GM19238 (cell line): ENCODE measurements around the gene TMEM150B.
A peak's percentile ranks its signal among the peaks of the same experiment; 100 is the strongest.

Experiments
- DNase-seq: peaks from one replicate; pipeline ENCODE4 v3.0.0; 2011; ENCODE audit warnings: low spot score; ENCODE audit not compliant: insufficient read length

The TMEM150B gene

DNA sequence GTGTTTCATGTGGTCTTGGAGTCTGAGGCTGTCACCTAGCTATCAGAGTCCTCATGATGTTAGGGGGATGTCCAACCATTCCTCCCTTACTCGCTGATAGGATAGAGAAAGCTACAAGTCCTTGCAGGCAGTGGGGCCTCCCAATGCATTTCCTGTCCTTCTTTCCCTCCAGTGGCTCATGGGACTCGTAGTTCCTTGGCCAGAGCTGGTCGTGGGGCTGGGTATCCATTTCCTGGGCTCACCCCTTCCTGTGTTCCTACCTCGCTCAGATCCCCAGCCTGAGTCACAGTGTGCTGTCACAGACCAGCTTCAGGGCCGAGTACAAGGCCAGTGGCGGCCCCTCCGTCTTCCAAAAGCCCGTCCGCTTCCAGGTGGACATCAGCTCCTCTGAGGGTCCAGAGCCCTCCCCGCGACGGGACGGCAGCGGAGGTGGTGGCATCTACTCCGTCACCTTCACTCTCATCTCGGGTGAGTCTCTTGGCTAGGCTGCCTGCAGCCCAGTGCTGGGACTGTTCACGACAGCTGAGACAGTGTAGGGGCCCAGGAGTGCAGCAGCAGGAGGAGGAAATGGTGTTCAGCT, 19.1 kb downstream of the TMEM150B start:
- no peak for DNase-seq

DNA sequence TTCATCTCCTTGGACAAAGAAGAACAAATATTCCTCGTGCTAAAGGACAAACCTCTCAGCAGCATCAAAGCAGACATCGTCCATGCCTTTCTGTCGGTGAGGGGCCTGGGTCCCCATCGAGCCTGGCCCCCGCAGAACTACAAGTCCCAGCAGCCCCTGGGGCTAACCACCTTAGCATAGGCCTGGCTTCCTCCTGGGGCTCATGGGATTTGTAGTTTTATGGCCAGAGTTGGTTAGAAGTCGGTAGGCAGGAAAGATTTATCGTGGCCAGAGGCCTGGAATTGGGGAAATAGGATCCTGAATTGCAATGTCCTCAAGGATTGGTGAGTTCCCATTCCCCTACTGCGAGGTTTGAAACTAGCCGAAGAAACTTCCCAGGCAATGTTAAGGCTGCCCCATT, 19.6 kb downstream of the TMEM150B start:
- peak; percentile 55 for DNase-seq

GRCh38 chr19:55304980-55305379, 20.2 kb downstream of the TMEM150B start:
- DNase-seq, result no peak

- DNase-seq, result peak; percentile 51
Observed at GRCh38 chr19:55304279-55304978, 20.7 kb downstream of the TMEM150B start.

DNA sequence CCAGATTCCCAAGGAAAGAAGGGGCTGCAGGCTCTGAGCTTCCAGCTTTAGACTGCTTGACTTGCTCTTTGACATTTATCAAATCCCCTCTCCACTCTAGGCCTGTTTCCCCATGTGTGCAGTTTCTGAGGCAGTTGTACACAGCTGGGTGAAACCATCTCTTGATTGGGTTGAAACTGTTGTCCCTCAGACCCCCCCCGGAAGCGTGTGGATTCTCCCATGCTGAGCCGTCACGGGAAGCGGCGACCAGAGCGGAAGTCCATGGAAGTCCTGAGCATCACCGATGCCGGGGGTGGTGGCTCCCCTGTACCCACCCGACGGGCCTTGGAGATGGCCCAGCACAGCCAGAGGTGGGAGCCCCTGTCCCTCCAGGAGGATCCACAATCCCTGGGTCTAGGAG, 21.7 kb downstream of the TMEM150B start:
- no peak for DNase-seq

DNA sequence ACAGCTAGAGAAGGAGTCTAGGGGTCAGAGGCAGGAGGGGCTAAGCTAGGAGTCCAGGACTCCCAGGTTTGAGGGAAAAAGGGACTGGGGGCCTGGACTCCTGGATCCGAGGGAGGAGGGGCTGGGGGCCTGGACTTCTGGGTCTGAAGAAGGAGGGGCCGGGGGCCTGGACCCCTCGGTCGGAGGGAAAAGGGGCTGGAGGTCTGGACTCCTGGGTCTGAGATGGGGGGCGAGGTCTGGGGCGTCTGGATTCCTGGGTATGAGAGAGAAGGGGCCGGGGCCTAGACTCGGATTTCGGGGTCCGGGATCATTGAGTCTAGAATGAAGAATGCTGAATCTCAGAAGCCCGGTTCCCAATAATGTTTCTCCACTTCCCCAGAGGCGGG, 22.8 kb downstream of the TMEM150B start:
- no peak for DNase-seq

- DNase-seq, result peak; percentile 99
Observed at GRCh38 chr19:55301459-55302317, 23.5 kb downstream of the TMEM150B start.

GRCh38 chr19:55300886-55301458, 24.2 kb downstream of the TMEM150B start:
- no peak for DNase-seq

GRCh38 chr19:55299991-55300390, 25.1 kb downstream of the TMEM150B start:
- DNase-seq, result no peak

- no peak for DNase-seq
Observed at GRCh38 chr19:55297267-55297666, 27.9 kb downstream of the TMEM150B start.

DNA sequence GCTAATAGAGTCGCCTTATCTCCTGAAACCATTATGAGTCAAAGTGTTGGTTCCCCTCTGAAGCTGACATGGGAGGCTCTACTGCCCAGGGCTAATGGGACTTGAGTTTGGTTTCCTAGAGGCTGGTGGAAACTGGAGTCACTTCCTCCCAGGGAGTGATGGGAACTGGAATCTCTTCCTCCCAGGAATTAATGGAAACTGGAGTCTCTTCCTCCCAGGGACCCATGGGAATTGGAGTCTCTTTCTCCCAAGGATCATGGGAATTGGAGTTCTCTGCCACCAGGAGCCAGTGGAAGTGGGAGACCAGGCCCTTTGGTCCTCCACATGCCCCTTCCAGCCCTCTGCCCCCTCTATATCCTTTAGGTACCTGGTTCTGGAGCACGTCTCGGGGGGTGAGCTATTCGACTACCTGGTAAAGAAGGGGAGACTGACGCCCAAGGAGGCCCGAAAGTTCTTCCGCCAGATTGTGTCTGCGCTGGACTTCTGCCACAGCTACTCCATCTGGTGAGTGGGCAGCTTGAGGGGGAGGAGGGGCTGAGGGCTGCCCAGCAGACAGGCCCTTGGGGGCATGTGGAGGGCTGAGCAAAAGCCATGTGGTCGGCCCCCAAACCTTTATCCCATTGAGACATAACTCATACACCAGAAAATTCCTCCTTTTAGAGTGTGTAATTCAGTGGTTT, 35.9 kb downstream of the TMEM150B start:
- no peak for DNase-seq

DNA sequence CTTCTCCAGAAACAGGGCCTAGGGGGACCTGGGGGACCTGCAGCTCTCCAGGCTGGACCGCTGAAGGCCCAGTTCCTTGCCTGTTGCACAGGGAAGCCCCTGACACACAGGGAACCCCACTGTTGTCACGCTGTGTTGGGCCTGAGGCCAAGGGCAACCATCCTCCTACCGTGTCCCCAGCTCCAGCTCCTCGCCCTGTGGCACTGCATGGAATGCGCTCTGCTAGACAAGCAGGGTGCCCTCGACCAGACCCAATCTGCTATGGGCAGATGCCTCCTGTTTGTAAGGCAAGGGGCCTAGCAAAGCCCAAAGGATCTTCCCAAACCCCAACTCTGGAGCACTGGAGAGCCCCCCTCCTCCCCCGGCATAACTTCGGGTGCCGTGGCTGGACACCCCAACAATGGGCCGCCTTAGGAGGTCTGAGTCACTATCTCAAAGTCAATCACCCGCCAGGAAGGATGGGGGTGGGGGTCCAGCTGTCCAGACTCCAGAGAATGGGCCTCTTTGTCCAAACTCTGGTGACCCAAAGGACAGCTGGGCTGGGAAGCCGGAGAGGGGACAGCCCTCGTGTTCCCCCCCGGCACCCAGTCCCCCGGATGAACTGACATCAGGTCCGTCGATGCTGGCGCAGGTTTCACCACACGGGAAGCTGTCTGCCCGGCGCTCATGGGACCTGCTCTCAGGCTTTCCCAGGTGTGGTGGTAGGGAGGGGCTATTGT, 37.6 kb downstream of the TMEM150B start:
- no peak for DNase-seq

DNA sequence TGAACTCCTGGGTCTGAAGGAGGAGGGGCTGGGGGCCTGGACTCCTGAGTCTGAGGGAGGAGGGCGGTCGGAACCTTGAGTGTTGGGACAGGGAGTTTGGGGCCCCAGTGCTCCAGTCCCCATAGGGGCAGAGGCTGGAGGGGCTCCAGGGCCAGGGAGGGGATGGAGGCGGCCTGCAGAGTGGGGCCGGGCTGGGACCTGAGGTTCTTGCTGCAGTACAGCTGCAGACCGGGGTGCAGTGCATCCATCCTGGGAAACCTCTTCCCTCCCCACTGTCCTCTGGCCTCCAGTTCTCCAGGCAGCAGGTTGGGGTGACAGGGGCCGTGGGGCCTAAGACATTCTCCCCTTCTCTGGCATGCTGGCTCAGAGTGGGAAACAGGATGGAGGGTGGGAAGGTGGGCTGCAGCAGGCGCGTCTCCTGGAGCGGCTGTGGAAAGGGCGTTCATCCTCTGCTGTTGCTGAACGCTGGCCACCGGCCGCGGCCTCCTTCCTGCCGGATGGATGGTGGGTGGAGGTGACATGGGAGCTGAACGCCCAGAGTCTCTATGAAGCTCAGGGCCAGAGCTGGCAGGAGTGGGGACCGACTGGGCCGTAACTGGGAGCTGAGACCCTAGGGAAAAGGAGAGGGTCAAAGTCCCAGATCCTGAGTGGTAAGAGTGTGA, 39.8 kb downstream of the TMEM150B start:
- DNase-seq, result no peak

GRCh38 chr19:55284405-55285058, 40.6 kb downstream of the TMEM150B start:
- no peak for DNase-seq

DNA sequence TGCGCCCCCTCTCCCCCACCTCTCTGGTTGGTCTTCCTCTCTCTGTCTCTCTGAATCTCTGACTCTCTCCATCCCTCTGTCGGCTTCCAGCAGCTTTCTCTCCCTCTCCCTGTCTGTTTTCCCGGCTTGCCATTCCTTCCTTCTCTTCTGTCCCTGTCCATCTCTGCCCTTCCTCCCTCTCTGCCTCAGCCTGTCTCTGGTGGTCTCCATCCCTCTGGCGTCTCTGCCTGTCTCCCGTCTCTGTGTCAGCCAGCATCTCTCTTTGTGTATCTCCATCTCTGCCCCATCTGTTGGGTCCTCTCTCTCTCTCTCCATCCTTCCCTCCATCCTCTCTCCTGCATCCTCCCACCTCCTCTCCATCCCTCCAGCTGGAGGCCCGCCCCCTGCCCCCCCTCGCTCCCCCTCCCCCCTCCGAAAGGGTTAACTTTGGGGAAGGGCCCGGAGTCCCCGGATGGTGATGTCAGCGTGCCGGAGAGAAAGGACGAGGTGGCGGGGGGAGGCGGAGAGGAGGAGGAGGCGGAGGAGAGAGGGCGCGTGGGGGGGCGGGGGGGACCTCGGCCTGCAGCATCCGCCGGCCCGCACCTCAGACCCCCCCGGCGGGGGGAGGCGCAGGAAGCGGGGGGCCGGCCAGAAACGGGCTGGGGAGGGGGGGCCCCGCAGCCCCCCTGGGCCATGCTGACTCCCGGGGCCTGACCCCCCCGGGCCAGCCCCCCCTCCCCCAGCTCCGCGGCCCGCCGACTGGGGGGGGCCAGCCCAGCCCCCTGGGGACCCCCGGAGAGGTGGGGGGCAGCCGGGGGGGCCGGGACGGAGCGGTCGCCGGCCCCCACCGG, 41.4 kb downstream of the TMEM150B start, which contains the start of gene BRSK1:
BRSK1 (plus strand) TSS at position 450 of the 830 bp plus-strand sequence. CDS start 446 bp downstream, outside the sequence.
- DNase-seq, result no peak

DNA sequence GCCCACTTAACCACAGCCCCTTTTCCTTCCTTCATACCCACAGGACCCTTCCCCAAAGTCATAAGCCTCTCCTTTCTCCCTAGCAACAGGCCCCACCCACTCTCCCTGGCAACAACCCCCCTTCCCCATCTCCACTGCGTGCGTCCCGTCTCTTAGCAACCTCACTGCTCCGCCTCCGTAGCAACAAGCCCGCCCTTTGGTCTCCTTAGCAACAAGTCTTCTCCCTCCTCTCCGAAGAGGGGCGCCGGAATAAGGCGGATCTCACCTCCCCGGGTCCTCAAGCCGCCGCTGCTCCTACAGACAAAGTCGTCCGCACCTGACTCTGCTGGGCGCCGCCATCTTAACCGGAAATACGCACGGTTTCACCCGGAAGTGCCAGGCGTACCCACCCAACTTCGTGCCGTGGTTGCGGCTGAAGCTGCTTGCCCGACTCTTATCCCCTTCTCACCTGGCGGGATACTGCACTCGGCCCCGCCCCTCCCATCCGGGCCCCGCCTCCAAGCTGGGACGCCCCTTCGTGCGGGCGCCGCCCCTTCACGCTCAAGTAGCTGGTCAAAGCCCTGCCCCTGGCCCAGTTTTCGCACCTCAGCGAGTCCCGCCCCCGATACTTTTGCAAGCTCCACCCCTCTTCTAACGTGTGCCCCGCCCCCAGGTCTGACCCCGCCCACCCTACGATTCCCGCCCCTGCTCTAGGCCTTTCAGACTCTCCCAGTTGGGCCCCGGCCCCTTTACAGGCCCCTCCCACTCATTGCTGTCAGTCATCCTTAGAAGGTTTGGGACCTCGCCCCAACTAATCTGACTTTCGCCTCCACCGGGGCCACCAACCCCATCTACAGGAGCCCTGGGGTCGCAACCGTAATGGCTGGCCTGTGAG, 45.1 kb downstream of the TMEM150B start, which contains the start of gene HSPBP1:
HSPBP1 (minus strand) TSS at position 341 of the 874 bp plus-strand sequence. CDS start 502 bp downstream, outside the sequence.
- peak; percentile 89 for DNase-seq

- DNase-seq, result no peak
Observed at GRCh38 chr19:55279340-55279739, 45.8 kb downstream of the TMEM150B start.
